ENCODE measurements around the gene BTBD9. TPM values are rescaled to one million over a fixed set of nuclear protein-coding genes. Genes with fewer than 3 reads are reported as not detected.

Gene BTBD9
- total and polyA plus RNA-seq, 4 donors: 8.7 to 73.9 (median 28.3) TPM

DNA sequence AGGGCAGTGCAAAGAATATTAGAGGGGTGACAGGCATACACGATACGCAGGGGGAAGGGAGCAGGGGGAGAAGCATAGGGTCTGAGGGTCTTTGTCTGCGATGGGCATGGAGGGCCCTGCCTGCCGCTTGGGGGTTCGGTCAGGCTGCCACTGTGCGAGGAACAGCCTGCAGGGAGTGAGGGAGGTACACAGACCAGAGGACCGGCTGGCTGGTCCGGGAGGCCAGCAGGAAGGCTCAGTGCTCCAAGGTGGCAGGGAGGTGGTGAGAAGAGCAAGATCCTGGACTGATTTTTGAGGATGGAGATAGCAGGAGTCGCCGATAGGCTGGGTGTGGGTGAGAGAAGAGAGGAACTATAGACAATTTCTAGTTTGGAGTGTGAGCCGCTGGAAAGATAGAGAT lies 481.8 kb downstream of the BTBD9 start:
- DNase-seq: no peak
- peaks cover 0 to 21% (median 12%) of the 10 kb centered on the region in 5 donors for H3K4me1 ChIP-seq (ENCODE audit: control insufficient read depth in 5 of 5, insufficient read depth in 5 of 5, low read length in 5 of 5)

DNA sequence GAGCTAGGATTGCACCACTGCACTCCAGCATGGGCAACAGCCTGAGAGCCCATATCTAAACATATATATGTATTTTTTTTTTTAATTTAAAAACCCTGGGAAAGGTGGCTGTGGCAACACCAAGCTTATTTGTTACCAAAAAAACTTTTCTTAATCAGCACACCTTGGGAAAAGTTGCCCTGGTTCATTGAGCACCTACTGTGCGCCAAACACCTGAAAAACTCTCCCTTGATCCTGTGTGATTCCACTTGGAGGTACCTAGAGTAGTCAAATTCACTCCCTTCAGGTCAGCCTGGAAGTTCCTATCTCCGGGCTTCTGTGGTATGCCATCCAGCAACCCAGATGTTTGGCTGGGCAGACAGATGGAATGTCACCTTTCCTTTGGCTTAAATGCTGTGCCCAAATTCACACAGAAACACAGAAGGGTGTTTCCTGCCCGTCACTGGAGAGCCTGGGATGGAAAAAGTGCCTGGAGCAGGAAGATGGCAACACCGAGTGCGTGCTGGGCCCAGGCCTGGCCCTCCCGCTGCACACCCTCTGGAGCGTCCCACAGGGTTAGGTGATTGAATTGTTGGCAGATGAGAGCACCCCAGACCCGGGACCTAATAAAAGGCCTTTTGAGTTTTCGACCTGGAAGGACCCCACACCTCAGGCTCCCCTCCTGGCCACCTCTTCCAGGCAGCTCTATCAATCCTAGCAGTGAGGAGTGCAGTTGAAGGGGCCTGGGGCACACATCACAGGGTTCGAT lies 482.7 kb downstream of the BTBD9 start:
- WGBS, 2 donors: 95 to 97% methylated on average over 10 of the region's 10 CpGs
- Histone ChIP-seq H3K9me3 (ENCODE audit: control insufficient read depth in 4 of 4, insufficient read depth in 3 of 4, low read length in 3 of 4) (no peaks in the 10 kb centered on the region), H3K27me3 (ENCODE audit: control insufficient read depth in 3 of 3, insufficient read depth in 3 of 3, low read length in 2 of 3) (no peaks in the 10 kb centered on the region), H3K27ac (ENCODE audit: low read depth in 1 of 2, low read length in 1 of 2) (no peak overlapping the region), H3K9ac (ENCODE audit: insufficient read depth in 1 of 2, low read length in 2 of 2) (no peak overlapping the region), H3K4me1 (ENCODE audit: control insufficient read depth in 5 of 5, insufficient read depth in 5 of 5, low read length in 5 of 5) (peaks cover 0 to 21% (median 12%) of the 10 kb centered on the region in 5 donors), H3K4me3 (no peak overlapping the region), H3K36me3 (ENCODE audit: control insufficient read depth in 4 of 4, insufficient read depth in 4 of 4, low read length in 4 of 4) (peaks cover 0 to 17% (median 7%) of the 10 kb centered on the region in 4 donors)
- TF ChIP-seq, protein P1, sequence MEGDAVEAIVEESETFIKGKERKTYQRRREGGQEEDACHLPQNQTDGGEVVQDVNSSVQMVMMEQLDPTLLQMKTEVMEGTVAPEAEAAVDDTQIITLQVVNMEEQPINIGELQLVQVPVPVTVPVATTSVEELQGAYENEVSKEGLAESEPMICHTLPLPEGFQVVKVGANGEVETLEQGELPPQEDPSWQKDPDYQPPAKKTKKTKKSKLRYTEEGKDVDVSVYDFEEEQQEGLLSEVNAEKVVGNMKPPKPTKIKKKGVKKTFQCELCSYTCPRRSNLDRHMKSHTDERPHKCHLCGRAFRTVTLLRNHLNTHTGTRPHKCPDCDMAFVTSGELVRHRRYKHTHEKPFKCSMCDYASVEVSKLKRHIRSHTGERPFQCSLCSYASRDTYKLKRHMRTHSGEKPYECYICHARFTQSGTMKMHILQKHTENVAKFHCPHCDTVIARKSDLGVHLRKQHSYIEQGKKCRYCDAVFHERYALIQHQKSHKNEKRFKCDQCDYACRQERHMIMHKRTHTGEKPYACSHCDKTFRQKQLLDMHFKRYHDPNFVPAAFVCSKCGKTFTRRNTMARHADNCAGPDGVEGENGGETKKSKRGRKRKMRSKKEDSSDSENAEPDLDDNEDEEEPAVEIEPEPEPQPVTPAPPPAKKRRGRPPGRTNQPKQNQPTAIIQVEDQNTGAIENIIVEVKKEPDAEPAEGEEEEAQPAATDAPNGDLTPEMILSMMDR (IDR thresholded peaks at IDR 0.05; ENCODE audit: control extremely low read depth, extremely low read depth): no peak
- ATAC-seq (ENCODE audit: insufficient read depth, low FRiP score) (no peak), DNase-seq (no peak)

More for the DNA sequence above, 481.8 kb downstream of the BTBD9 start:
- Histone ChIP-seq H3K9ac (ENCODE audit: insufficient read depth in 1 of 2, low read length in 2 of 2) (no peak overlapping the region), H3K36me3 (ENCODE audit: control insufficient read depth in 4 of 4, insufficient read depth in 4 of 4, low read length in 4 of 4) (peaks cover 0 to 14% (median 3%) of the 10 kb centered on the region in 4 donors), H3K4me3 (no peak overlapping the region), H3K9me3 (ENCODE audit: control insufficient read depth in 4 of 4, insufficient read depth in 3 of 4, low read length in 3 of 4) (no peaks in the 10 kb centered on the region), H3K27me3 (ENCODE audit: control insufficient read depth in 3 of 3, insufficient read depth in 3 of 3, low read length in 2 of 3) (no peaks in the 10 kb centered on the region), H3K27ac (ENCODE audit: low read depth in 1 of 2, low read length in 1 of 2) (no peak overlapping the region)
- ATAC-seq (ENCODE audit: insufficient read depth, low FRiP score): no peak
- 94 to 97% methylated on average over 11 of the region's 11 CpGs for WGBS, 2 donors
- TF ChIP-seq, protein P1 (IDR thresholded peaks at IDR 0.05; ENCODE audit: control extremely low read depth, extremely low read depth): no peak

GRCh38 chr6:38155621-38156204 lies 484.0 kb downstream of the BTBD9 start:
- Histone ChIP-seq H3K27me3 (ENCODE audit: control insufficient read depth in 3 of 3, insufficient read depth in 3 of 3, low read length in 2 of 3) (no peaks in the 10 kb centered on the region), H3K4me1 (ENCODE audit: control insufficient read depth in 5 of 5, insufficient read depth in 5 of 5, low read length in 5 of 5) (peaks cover 0 to 25% (median 12%) of the 10 kb centered on the region in 5 donors), H3K9me3 (ENCODE audit: control insufficient read depth in 4 of 4, insufficient read depth in 3 of 4, low read length in 3 of 4) (no peaks in the 10 kb centered on the region), H3K4me3 (no peak overlapping the region), H3K27ac (ENCODE audit: low read depth in 1 of 2, low read length in 1 of 2) (peak overlapping the region in 1 of 2 donors; percentile 73), H3K9ac (ENCODE audit: insufficient read depth in 1 of 2, low read length in 2 of 2) (no peak overlapping the region), H3K36me3 (ENCODE audit: control insufficient read depth in 4 of 4, insufficient read depth in 4 of 4, low read length in 4 of 4) (peaks cover 0 to 16% (median 6%) of the 10 kb centered on the region in 4 donors)
- ATAC-seq (ENCODE audit: insufficient read depth, low FRiP score) (no peak), DNase-seq (peak in 2 of 3 donors; percentile 61 to 63)
- TF ChIP-seq, protein P1 (IDR thresholded peaks at IDR 0.05; ENCODE audit: control extremely low read depth, extremely low read depth): no peak
- WGBS, 2 donors: 73 to 74% methylated on average over 6 of the region's 6 CpGs
